ENCODE measurements around the gene POGLUT3.

The POGLUT3 gene

GRCh38 chr11:108474664-108475463 lies 23.3 kb downstream of the POGLUT3 start:
- no peak for DNase-seq (ENCODE audit: low read depth)
- H3K4me3 ChIP-seq (ENCODE audit: control insufficient read depth, low read depth, low read length) = no peak overlapping the region
- TF ChIP-seq CTCF (IDR thresholded peaks at IDR 0.05; ENCODE audit: control insufficient read depth, insufficient read depth, low read depth, low read length, missing control alignments) = no peak

GRCh38 chr11:108472681-108473080 lies 25.5 kb downstream of the POGLUT3 start:
- H3K4me3 ChIP-seq (ENCODE audit: control insufficient read depth, low read depth, low read length) = no peak overlapping the region
- no peak for DNase-seq (ENCODE audit: low read depth)
- TF ChIP-seq CTCF (IDR thresholded peaks at IDR 0.05; ENCODE audit: control insufficient read depth, insufficient read depth, low read depth, low read length, missing control alignments) = no peak

GRCh38 chr11:108468478-108468864 lies 29.7 kb downstream of the POGLUT3 start:
- TF ChIP-seq CTCF (IDR thresholded peaks at IDR 0.05; ENCODE audit: control insufficient read depth, insufficient read depth, low read depth, low read length, missing control alignments) = no peak
- H3K4me3 ChIP-seq (ENCODE audit: control insufficient read depth, low read depth, low read length) = no peak overlapping the region
- no peak for DNase-seq (ENCODE audit: low read depth)

GRCh38 chr11:108467091-108467823 lies 30.9 kb downstream of the POGLUT3 start, which contains the start of gene C11orf65:
C11orf65 (minus strand) TSS chr11:108467529; CDS start chr11:108461559, 5,970 bp downstream.
- no peak for TF ChIP-seq CTCF (IDR thresholded peaks at IDR 0.05; ENCODE audit: control insufficient read depth, insufficient read depth, low read depth, low read length, missing control alignments)
- H3K4me3 ChIP-seq (ENCODE audit: control insufficient read depth, low read depth, low read length) = peak within 1 kb of the TSS; percentile 94
- DNase-seq (ENCODE audit: low read depth) = peak; percentile 86

GRCh38 chr11:108466405-108466804 lies 31.8 kb downstream of the POGLUT3 start:
- DNase-seq (ENCODE audit: low read depth) = no peak
- peak overlapping the region; percentile 94 for H3K4me3 ChIP-seq (ENCODE audit: control insufficient read depth, low read depth, low read length)
- no peak for TF ChIP-seq CTCF (IDR thresholded peaks at IDR 0.05; ENCODE audit: control insufficient read depth, insufficient read depth, low read depth, low read length, missing control alignments)

- no peak for DNase-seq (ENCODE audit: low read depth)
- no peak overlapping the region for H3K4me3 ChIP-seq (ENCODE audit: control insufficient read depth, low read depth, low read length)
- TF ChIP-seq CTCF (IDR thresholded peaks at IDR 0.05; ENCODE audit: control insufficient read depth, insufficient read depth, low read depth, low read length, missing control alignments) = no peak
These were observed 44.9 kb downstream of the POGLUT3 start for GRCh38 chr11:108453207-108453835.

Measured in AG09309 (cell line).